GM15510 (cell line): ENCODE data around the gene BTBD2.

ENCODE experiments used
- POLR2A ChIP-seq: IDR thresholded peaks from 3 replicates; pipeline ENCODE4 v1.6.1; 2011; ENCODE audit warnings: borderline replicate concordance; ENCODE audit not compliant: insufficient read length; ENCODE audit errors: extremely low read depth

Gene BTBD2

DNA sequence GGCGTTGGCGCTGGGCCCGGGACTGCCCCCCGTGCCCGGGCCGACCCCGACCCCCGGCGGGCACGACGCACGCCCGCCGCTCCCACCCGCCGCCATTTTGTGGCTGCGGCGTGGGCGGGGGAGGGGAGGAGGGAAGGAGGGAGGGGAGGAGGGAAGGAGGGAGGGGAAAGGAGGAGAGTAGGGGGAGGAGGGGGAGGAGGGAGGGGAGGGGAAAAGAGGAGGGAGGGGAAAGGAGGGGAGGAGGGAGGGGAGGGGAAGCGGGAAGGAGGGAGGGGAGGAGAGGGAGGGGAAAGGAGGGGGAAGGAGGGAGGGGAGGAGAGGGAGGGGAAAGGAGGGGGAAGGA, at the start of gene BTBD2:
Gene BTBD2 (minus strand): TSS at position 107 of the 343 bp plus-strand sequence. CDS start 11 bp downstream, at position 96.
- TF ChIP-seq POLR2A, result peak; percentile 56

DNA sequence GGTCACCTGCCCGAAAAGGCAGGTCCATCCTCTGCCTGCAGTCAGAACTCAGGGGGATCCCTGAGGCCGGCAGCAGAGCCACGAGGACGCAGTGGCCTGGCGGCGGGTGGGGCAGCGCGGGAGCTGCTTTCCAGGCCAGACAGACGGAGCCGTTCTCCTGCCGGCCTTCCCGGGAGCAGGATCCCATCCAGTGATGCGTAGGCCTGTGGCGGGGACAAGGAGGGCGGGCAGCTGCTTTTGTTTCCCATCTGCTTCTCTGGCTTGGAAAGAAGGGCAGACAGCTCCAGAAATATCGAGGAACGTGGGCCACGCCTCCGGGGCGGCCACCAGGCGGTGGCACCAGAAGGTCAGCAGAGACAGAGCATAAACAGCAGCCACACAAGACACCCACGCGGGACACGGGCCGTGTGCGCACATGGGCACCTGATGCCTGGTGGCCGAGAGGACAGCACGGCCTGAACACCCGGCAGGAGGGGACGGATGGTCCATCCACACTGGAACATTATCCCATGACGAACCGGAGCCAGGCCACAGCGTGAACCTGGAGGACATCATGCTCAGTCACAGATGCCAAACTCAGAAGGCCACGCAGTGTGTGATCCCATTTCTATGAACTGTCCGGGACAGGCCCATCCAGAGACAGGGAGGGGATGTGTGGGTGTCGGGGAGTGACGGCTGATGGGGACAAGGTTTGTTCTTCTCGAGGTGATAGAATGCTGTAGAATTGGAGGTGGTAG, 49.4 kb upstream of the BTBD2 start:
- no peak for TF ChIP-seq POLR2A

DNA sequence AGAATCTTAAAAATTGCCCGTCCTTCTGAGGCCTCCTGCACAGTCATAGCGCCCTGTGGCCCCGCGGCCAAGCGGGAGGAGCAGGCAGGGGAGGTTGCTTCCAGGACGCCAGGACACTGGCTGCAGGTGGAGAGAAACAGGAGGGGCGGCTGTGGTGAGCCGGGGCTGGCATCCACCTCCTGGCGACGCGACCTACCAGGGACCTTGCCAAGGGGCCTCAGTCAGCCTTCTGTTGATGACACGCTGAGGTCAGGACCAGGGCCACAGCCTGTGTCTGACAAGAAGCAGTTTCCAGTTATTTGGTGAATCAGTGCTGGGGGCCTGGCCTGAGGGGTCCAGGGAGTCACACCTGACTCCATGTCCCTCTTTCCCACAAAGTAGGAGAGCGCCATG, 48.9 kb upstream of the BTBD2 start:
- TF ChIP-seq POLR2A, result no peak

DNA sequence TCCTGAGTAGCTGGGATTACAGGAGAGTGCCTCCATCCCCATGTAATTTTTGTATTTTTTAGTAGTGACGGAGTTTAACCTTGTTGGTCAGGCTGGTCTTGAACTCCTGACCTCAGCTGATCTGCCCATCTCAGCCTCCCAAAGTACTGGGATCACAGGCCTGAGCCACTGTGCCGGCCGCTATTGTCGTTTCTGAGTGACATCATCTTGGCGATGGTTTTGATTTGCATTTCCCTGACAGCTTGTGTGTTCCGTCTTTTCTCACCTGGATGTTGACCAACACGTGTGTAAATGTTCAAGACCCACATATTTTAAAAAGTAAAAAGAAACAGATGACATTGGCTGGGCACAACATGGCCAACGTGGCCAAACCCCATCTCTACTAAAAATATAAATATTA, 48.3 kb upstream of the BTBD2 start:
- TF ChIP-seq POLR2A, result no peak

DNA sequence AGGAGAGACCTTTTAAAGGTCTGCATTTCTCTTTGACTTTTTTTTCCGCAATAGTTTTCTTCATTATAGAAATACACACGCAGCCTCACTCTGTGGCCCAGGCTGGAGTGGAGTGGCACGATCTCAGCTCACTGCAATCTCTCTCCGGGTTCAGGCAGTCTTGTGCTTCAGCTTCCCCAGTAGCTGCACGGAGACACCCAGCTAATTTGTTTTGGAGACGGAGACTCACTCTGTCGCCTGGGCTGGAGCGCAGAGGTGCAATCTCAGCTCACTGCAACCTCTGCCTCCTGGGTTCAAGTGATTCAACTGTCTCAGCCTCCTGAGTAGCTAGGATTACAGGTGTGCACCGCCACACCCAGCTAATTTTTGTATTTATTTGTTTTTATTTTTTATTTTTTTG, 47.3 kb upstream of the BTBD2 start:
- TF ChIP-seq POLR2A, result no peak

DNA sequence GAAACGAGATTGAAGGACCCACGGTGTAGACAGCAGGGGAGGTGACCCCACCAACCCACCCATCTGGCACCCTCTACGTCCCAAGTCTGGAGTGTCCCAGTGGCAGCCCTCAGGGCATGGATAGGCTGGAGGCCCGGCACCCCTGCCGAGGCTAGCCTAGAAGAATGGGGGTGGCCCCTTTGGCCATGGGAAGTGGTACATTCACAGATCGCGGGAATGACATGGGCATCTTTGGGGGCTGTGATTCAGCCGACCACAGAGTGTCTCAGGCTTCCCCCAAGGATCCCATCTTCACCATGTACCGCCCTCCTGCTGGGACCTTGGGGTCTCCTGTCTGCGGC, 46.8 kb upstream of the BTBD2 start:
- TF ChIP-seq POLR2A, result no peak

DNA sequence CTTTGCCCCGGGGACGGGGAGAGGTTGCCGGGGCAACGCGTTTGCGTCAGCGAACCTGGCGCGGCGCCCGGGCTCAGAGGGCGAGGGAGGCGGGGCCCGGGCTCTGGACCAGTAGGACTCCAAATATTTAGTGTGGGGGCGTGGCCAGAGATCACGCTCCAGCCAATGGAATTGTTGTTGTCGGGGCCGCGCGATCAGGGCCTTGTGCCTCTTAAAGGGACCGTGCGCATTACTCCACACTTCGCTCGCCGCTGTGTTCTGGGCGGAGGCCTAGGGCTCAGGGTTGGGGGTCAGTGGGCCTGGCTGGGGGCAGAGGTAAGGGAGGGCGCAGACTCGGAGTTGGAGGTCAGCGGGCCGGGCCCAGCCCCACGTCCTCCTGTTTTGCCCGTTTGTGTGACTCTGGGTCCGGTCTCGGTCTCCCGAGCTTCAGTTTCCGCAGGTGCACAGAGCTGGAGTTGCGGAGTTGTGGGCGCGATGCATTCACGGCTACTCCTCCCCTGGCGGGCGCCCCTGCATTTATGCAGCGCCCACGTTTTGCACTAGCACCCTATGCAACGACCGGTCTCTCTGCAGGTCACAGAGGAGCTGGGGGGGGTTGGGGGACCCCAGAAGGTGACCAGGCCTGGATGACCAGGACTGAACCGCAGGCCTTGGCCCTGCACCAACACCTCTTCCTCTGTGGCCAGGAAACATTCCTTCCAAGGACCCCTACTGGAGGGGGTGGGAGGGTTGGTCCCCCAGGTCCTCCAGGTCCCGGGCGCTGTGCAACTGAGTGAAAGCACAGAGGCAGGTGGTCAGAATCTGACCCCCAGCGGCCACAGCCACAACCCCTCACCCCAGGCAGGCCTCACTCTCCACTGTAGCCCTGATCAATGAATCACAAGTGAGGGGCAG, 46.2 kb upstream of the BTBD2 start:
- peak; percentile 69 for TF ChIP-seq POLR2A

DNA sequence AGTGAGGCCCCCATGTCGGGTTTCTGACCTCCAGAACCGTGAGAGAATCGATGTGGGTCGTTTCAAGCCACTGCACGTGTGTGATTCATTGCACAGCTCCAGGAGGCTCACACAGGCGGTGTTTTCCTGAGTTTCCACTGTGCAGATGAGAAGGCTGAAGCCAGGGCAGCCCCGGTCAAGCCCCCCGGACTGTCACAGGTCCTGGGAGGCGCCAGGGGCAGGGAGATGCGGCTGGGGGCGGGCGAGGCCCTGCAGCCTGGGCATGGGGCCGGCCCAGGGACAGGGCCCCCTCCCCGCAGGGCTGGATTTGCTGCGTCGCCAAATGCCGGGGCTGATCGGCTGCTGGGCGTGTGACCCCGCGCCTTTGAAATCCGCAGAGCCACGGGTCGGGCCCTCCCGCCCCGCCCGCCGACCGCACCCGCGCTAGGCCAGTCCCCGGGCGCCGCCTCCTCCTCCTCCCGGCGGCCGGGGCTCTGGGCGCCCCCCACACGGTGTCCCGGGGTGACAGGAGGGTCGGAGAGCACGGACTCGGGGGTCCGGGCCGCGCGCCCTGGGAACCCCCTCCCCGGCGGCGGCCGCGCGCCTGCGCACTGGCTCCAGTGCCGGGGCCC, 45.5 kb upstream of the BTBD2 start:
- TF ChIP-seq POLR2A, result peak; percentile 59

DNA sequence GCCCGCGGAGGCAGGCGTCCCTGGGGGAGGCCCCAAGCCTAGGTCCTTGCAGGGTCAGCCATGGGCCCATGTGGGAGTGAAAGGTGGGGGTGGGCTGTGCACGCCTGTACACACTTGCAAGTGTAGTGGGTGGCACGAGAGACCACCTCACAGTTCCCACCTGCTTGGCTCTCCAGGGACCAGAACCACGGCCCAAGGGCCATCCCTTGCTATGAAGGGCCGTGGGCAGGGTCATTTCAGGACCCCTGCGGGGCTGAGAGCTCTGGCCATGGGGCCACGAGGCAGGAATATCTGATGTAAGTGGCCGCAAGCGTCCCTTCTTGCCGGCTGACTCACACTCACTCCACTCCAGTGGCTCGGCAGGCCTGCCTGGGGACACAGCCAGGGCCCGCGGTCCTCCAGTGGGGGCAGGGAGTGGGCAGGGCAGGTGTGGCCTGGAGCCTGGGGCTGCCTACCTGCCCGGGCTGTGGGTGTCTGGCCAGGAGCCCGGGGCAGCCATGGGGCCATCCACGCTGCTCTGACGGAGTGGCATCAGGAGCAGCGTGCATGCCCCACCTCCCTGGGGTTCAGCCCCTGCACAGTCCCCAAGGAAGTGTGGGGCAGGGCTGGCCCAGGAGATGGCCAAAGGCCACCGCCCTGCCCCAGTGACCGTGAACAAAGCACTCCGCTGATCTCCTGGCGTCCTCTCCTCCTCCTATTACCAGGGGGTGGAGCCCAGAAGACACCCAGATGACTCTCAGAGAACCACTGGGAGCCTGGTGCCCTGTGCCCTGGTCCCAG, 44.1 kb upstream of the BTBD2 start:
- no peak for TF ChIP-seq POLR2A

DNA sequence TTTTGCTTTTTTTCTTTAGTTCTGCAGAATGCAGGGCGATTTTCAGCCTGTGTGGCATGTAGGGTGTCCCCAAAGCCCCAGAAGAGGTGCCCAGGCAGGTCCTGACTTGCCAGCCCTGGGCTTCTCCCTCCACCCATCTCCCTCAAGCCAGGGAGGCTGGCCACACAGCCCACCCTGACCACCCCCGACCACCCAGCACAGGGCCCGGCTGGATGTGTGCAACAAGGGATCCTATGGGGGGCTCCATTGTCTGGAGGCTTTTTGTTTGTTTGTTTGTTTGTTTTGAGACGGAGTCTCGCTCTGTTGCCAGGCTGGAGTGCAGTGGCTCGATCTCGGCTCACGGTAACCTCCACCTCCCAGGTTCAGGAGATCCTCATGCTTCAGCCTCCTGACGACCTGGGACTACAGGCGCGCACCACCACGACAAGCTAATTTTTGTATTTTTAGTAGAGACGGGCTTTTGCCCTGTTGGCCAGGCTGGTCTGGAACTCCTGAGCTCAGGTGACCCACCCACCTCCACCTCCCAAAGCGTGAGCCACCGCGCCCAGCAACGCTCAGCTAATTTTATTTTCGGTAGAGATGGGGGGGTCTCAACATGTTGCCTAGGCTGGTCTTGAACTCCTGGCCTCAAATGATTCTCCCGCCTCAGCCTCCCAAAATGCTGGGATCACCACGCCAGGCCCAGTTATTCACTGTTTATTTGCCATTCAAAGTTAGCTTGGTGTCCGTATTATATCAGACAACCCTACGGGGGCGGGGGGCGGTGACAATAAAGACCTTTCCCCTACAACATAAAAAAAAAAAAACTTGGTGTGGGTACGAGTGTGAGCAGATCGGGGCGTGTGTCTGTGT, 43.3 kb upstream of the BTBD2 start:
- TF ChIP-seq POLR2A, result no peak

DNA sequence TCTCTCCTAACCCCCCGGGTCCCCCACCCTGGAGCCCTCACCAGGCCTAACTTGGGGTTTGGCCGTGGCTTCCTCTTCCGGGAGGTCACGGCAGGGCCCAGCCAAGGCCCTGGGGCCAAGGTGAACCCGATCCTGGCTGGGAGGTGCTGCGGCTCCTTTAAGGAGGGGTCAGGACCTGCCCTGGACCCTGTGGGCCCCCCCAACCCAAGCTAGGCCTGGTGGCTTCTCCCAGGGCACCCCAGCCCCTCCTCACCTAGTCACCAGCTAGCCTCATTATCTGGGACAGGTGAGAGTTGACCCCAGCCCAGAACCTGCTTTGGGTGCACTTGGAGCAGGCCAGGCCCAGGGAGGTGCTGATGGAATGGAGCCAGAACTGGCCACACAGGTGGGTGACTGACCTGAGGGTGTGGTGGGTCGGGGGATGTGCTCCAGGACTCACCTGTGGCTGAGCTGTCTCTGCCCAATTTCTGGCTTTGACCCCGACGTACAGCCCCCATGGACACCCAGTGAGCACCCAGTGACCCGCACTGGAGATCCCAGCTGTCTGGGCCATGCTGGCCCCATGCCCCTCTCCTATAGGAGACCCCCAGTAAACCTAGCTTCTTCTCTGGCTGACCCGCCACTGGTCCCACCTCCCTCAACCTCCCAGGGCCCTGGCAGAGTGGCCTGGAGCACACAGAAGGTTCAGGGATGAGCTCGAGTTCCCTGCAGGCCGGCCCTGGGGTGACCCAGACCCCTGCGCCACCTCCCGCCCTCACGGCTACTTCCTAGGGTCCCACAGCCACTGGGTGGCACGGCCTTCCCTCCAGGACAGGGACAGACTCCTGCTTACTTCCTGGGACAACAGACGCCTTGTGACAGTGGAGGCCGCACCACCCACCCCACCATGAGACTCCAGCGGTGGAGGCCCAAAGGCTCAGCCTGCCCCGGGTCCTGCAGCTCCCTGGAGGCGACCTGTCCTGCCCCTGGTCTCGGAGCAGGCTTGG, 42.3 kb upstream of the BTBD2 start:
- no peak for TF ChIP-seq POLR2A

DNA sequence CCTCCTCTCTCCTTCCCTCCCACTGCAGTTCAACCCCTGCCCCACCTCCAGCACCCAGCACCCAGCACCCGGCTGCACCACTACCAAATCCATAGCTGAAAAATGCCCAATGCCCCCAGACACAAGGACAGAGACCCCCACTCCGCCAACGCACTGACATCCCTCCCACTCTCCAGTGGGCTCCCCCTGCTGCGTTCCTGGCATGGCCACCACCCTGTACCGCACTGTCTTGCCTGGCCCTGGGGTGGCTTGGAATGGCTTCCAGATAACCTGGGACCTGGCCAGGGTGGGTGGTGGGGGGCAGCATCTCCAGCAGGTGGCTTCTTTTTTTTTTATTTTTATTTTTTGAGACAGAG, 41.3 kb upstream of the BTBD2 start:
- TF ChIP-seq POLR2A, result no peak
